Measurements from ENCODE around the gene ANXA5.

DNA sequence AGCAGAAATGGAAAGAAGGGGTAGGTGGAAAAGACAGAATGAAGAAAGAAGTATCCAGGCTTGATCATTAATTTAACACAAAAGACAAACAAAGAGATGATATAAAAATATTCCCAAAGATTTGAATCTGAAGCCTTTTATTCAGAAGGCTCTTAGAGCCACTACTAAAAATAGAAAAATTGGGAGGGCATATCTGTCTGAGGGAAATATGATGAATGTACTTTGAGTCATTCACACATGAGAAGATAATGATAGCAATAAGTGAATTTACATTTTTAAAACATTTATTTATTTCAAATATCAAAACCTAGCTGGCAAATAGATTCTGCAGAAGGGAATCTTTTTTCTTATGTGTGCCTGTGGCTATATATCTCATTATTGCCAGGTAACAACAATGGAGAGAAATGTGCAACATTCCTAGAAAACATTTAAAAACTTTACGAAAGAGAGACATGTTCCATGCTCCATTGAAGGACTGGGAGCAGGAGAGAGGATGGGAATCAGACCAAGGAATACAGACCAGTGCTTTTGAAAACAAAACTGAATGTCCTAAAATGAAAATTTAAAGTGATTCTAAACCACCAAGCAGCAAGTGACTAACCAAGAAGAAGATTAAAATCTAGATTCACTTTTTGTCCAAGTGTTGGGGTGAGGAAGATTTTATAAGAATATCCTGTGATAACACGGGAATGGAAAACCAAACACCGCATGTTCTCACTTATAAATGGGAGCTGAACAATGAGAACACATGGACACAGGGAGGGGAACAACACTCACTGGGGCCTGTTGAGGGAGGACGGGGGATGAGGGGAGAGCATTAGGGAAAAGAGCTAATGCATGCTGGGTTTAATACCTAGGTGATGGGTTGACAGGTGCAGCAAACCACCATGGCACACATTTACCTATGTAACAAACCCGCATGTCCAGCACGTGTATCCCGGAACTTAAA lies 41.2 kb downstream of the ANXA5 start:
- TF ChIP-seq CTCF (conservative IDR thresholded peaks at IDR 0.05; ENCODE audit: low read length) (no peak), EZH2phosphoT487 (IDR thresholded peaks at IDR 0.05; ENCODE audit: borderline replicate concordance, low read depth, low read length) (no peak)

Measured in OCI-LY7 (cell line).